ENCODE data around the gene CCDC146. TPM values are rescaled to one million over a fixed set of nuclear protein-coding genes. Genes with fewer than 3 reads are reported as not detected.

Gene CCDC146
- polyA plus RNA-seq, 3 donors: 0.08 to 7.2 (median 0.40) TPM

- peaks cover 0 to 2% (median 0%) of the 10 kb centered on the region in 7 donors for H3K9me3 Mint-ChIP-seq
- Histone ChIP-seq H3K36me3 (replicated peaks in 1 of 2; ENCODE audit: control insufficient read depth in 1 of 2, insufficient read depth in 2 of 2, low read length in 2 of 2) (peaks cover 6 to 8% of the 10 kb centered on the region in 2 donors), H3K9me3 (replicated peaks in 1 of 2; ENCODE audit: control insufficient read depth in 1 of 2, insufficient read depth in 1 of 2, low read length in 2 of 2) (no peaks in the 10 kb centered on the region), H3K4me2 (replicated peaks; ENCODE audit: extremely low read depth, low read length, poor library complexity, severe bottlenecking) (peak overlapping the region; percentile 31), H4K20me1 (ENCODE audit: insufficient read depth, low read length) (no peaks in the 10 kb centered on the region), H3K27me3 (ENCODE audit: control insufficient read depth in 2 of 2, insufficient read depth in 2 of 2, low read length in 2 of 2) (no peaks in the 10 kb centered on the region), H3K9ac (ENCODE audit: insufficient read depth, low read length, poor library complexity, severe bottlenecking) (no peak overlapping the region), H3K79me2 (ENCODE audit: insufficient read depth, low read length) (peaks cover 36% of the 10 kb centered on the region), H2AFZ (ENCODE audit: insufficient read depth, low read depth, low read length, poor library complexity, severe bottlenecking) (no peak overlapping the region), H3K4me3 (replicated peaks in 1 of 3; ENCODE audit: low read depth in 2 of 3, low read length in 3 of 3) (peak overlapping the region in 1 of 3 experiments; percentile 22), H3K4me1 (ENCODE audit: control insufficient read depth in 1 of 2, insufficient read depth in 2 of 2, low read length in 2 of 2) (peaks cover 85 to 96% of the 10 kb centered on the region in 2 donors), H3K27ac (ENCODE audit: low read depth in 1 of 2, low read length in 2 of 2) (peak overlapping the region in 1 of 2 donors; percentile 69)
- TF ChIP-seq CTCF (IDR thresholded peaks at IDR 0.05): no peak
- H3K27ac Mint-ChIP-seq: peak overlapping the region; percentile 49 to 89 (median 84)
- H3K4me1 Mint-ChIP-seq: peaks cover 85% of the 10 kb centered on the region
- H3K4me3 Mint-ChIP-seq: peak overlapping the region; percentile 2 to 68
- H3K27me3 Mint-ChIP-seq (ENCODE audit: low read depth in 3 of 3): no peaks in the 10 kb centered on the region
- intact Hi-C loops (cut with micrococcal nuclease): no loop called here
- H3K36me3 Mint-ChIP-seq: peaks cover 5 to 11% of the 10 kb centered on the region in 2 donors
- 4% methylated on average over 2 of the region's 4 CpGs for whole genome bisulfite sequencing (ENCODE audit: insufficient coverage)
- DNase-seq: peak; percentile 50 to 72 (median 53)
These were observed 66.5 kb downstream of the CCDC146 start for GRCh38 chr7:77188731-77189437.

GRCh38 chr7:77197141-77197540 lies 74.7 kb downstream of the CCDC146 start:
- H3K27me3 ChIP-seq (ENCODE audit: control insufficient read depth in 2 of 2, insufficient read depth in 2 of 2, low read length in 2 of 2): no peaks in the 10 kb centered on the region
- peaks cover 87% of the 10 kb centered on the region for H3K79me2 ChIP-seq (ENCODE audit: insufficient read depth, low read length)
- no peak for DNase-seq
- no CpG with 5 or more reads among the region's 4 CpGs for WGBS (ENCODE audit: insufficient coverage)
- H3K4me1 Mint-ChIP-seq: peaks cover 42% of the 10 kb centered on the region
- H3K4me1 ChIP-seq (ENCODE audit: control insufficient read depth in 1 of 2, insufficient read depth in 2 of 2, low read length in 2 of 2): peaks cover 18 to 43% of the 10 kb centered on the region in 2 donors
- peaks cover 26 to 34% of the 10 kb centered on the region in 2 donors for H3K36me3 Mint-ChIP-seq
- peak overlapping the region; percentile 89 to 100 (median 99) for H3K4me3 ChIP-seq (replicated peaks in 1 of 3; ENCODE audit: low read depth in 2 of 3, low read length in 3 of 3)
- H3K9me3 ChIP-seq (replicated peaks in 1 of 2; ENCODE audit: control insufficient read depth in 1 of 2, insufficient read depth in 1 of 2, low read length in 2 of 2): no peaks in the 10 kb centered on the region
- H4K20me1 ChIP-seq (ENCODE audit: insufficient read depth, low read length): peaks cover 35% of the 10 kb centered on the region
- peaks cover 0 to 2% (median 1%) of the 10 kb centered on the region in 3 donors for H3K27me3 Mint-ChIP-seq (ENCODE audit: low read depth in 3 of 3)
- peak overlapping the region; percentile 70 for H3K9ac ChIP-seq (ENCODE audit: insufficient read depth, low read length, poor library complexity, severe bottlenecking)
- H3K4me3 Mint-ChIP-seq: peak overlapping the region; percentile 96 to 100
- H2AFZ ChIP-seq (ENCODE audit: insufficient read depth, low read depth, low read length, poor library complexity, severe bottlenecking): no peak overlapping the region
- H3K36me3 ChIP-seq (replicated peaks in 1 of 2; ENCODE audit: control insufficient read depth in 1 of 2, insufficient read depth in 2 of 2, low read length in 2 of 2): peaks cover 18 to 20% of the 10 kb centered on the region in 2 donors
- H3K9me3 Mint-ChIP-seq: no peaks in the 10 kb centered on the region
- intact Hi-C loops (cut with micrococcal nuclease): loop anchor here in 1 of 2 donors (5.0 kb wide), 1 partner anchor 40 kb away; no protein-coding TSS in a partner anchor
- peak overlapping the region; percentile 95 for H3K4me2 ChIP-seq (replicated peaks; ENCODE audit: extremely low read depth, low read length, poor library complexity, severe bottlenecking)
- TF ChIP-seq CTCF (IDR thresholded peaks at IDR 0.05): no peak
- H3K27ac ChIP-seq (ENCODE audit: low read depth in 1 of 2, low read length in 2 of 2): peak overlapping the region; percentile 24 to 88
- H3K27ac Mint-ChIP-seq: peak overlapping the region in 4 of 7 donors; percentile 68 to 95 (median 92)
